GM18519 (cell line): ENCODE results near the gene WDR73.
A peak's percentile ranks its signal among the peaks of the same experiment; 100 is the strongest.

Source experiments
- ATAC-seq: cut with Tn5 transposase; IDR thresholded peaks from one replicate; pipeline ENCODE4 v1.9.1; 2021; ENCODE audit warnings: mild to moderate bottlenecking, moderate library complexity; ENCODE audit not compliant: unreplicated experiment, low FRiP score

The WDR73 gene

DNA sequence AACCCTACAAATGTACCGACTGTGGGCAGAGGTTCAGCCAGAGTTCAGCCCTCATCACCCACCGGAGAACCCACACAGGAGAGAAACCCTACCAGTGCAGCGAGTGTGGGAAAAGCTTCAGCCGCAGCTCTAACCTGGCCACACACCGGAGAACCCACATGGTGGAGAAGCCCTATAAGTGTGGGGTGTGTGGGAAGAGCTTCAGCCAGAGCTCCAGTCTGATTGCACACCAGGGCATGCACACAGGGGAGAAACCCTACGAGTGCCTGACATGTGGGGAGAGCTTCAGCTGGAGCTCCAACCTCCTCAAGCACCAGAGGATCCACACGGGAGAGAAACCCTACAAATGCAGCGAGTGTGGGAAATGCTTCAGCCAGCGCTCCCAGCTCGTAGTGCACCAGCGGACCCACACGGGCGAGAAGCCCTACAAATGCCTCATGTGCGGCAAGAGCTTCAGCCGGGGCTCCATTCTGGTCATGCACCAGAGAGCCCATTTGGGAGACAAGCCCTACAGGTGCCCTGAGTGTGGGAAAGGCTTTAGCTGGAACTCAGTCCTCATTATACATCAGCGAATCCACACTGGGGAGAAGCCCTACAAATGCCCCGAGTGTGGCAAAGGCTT lies 32.6 kb downstream of the WDR73 start:
- ATAC-seq: no peak

GRCh38 chr15:84620626-84621025 lies 33.5 kb downstream of the WDR73 start:
- ATAC-seq: no peak

- no peak for ATAC-seq
These were observed 37.8 kb downstream of the WDR73 start for GRCh38 chr15:84616235-84616634.

- no peak for ATAC-seq
These were observed 42.5 kb downstream of the WDR73 start for GRCh38 chr15:84611631-84612030.

GRCh38 chr15:84609818-84610525 lies 44.1 kb downstream of the WDR73 start:
- no peak for ATAC-seq

- no peak for ATAC-seq
These were observed 45.3 kb downstream of the WDR73 start for GRCh38 chr15:84608707-84609284.

DNA sequence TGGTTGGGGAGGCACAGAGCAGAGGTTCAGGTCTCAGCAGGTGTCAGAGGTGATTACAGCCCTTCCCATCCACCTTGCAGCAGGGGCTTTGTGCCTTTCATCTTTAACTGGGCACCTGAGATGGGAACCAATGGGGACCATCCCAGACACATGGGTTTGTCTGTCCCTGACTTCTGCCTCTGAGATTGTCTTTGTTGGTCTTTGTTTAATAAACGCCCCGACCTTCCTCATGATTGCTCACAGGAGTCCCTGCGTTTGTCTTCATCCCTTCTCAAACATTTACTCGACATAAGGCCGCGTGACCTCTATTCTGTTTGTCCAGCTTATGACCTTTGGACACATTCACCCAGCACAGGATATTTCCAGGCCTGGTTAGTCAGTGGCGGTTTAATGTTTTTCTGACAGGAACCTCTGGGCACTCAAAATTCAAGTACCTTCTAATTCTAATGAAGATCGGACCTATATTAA lies 47.4 kb downstream of the WDR73 start:
- no peak for ATAC-seq

DNA sequence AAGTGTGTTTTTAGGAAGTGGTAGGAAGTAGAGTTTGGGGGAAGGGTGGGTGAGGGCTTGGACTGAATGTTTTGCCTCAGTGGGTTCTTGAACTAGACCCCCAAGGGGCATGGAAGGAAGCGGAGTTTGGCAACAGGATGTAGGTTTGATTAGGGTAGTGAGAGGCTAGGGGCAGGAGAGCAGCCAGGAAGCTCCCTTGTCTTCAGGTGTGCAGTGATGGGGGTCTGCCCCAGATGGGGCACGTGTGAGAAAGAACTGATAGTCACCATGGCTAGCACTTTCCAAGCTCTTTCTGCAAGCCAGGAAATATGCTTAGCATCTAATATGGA lies 48.6 kb downstream of the WDR73 start:
- ATAC-seq: no peak

- ATAC-seq: no peak
These were observed 49.1 kb downstream of the WDR73 start for GRCh38 chr15:84604826-84605553.

DNA sequence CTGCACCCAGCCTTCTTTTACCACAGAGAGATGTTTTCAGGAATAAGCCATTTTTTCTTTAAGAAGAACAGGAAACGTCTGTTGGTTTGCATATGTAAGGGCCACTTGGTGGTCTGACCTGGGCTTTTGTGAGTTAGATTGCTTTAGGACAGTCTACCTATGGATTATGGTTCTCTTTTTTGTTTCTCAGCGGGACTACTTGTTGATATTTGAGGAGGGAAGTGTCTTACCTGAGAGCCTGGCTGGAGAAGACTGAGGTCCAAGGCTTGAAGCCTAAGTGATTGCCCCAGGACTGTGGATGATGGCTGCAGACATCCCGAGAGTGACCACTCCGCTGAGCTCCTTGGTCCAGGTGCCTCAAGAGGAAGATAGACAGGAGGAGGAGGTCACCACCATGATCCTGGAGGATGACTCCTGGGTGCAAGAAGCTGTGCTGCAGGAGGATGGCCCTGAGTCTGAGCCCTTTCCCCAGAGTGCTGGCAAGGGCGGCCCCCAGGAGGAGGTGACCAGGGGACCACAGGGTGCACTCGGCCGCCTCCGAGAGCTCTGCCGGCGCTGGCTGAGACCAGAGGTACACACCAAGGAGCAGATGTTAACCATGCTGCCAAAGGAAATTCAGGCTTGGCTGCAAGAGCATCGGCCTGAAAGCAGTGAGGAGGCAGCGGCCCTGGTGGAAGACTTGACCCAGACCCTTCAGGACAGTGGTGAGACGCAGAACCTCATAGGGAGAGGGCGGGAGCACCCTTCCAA lies 50.3 kb downstream of the WDR73 start:
- no peak for ATAC-seq

DNA sequence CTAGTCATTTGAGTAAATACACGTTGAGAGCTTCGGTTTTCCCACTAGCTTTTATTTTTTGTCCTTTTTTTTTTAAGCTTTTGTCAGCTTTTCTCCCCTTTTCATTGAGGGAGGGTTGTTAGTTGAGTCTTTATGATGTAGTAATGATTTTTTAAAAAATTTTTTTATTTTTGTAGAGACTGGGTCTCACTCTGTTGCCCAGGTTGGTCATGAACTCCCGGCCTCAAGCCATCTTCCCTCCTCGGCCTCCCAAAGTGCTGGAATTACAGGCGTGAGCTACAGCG lies 52.6 kb downstream of the WDR73 start:
- no peak for ATAC-seq

DNA sequence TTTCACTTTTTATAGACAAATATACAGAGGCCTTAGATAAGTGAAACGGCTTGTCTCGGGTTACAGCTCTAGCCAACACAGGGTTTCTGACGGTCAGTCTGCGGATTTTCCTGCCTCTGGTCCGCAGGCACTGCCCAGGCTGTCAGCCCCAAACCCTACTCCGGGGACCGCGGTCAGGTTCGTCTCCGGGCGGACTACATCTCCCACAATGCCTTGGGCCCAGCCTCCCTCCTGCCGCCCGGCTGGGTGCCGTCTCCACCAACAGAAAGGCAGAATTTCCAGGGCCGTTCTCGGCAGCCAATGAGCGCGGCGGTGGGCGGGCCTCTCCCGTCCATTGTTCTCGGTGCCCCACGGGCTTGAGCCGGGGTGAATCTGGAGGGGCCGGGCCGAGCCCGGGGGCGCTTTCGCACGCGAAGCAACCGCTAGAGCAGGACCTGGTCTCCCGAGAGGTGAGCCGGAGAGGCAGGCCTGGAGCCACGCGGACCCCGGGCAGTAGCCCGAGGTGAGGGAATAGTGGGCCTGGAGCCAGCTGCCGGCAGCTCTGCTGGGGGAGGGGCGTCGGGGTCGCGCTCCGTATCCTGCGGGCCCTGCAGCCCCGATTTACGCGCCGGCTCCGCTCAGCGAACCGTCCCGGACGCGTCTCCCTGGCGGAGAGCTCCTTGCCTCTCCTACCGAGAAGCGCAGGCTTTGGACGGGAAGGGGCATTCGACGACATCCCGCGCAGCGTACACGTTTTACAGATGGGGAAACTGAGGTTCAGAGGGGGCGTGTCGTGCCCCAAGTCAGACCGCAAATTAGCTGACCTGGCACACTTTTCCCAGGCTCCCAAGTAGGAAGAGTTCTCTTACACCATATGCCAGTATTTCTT lies 53.2 kb downstream of the WDR73 start, which contains the start of gene ZSCAN2:
TSS of gene ZSCAN2 (plus strand) at position 323 of the 868 bp plus-strand sequence. CDS start 2,919 bp downstream, outside the sequence.
- ATAC-seq: peak; percentile 86

GRCh38 chr15:84600331-84600686 lies 53.8 kb downstream of the WDR73 start:
- no peak for ATAC-seq

- no peak for ATAC-seq
These were observed 54.2 kb downstream of the WDR73 start for GRCh38 chr15:84599906-84600305.

- no peak for ATAC-seq
These were observed 55.1 kb downstream of the WDR73 start for GRCh38 chr15:84598993-84599392.

GRCh38 chr15:84598250-84598649 lies 55.8 kb downstream of the WDR73 start:
- ATAC-seq: peak; percentile 54

DNA sequence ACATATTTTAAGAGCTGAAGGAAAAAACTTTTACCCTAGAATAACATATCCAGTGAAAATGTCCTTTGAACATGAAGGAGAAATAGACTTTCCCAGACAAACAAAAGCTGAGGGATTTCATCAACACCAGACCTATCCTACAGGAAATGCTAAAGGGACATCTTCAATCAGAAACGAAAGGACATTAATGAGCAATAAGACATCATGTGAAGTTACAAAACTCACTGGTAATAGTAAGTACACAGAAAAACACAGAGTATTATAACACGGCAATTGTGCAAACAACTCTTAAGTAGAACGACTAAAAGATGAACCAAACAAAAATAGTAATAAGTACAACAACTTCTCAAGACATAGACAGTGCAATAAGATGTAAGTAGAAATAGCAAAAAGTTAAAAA lies 56.8 kb downstream of the WDR73 start:
- ATAC-seq: no peak

GRCh38 chr15:84595660-84596059 lies 58.4 kb downstream of the WDR73 start:
- ATAC-seq: no peak

DNA sequence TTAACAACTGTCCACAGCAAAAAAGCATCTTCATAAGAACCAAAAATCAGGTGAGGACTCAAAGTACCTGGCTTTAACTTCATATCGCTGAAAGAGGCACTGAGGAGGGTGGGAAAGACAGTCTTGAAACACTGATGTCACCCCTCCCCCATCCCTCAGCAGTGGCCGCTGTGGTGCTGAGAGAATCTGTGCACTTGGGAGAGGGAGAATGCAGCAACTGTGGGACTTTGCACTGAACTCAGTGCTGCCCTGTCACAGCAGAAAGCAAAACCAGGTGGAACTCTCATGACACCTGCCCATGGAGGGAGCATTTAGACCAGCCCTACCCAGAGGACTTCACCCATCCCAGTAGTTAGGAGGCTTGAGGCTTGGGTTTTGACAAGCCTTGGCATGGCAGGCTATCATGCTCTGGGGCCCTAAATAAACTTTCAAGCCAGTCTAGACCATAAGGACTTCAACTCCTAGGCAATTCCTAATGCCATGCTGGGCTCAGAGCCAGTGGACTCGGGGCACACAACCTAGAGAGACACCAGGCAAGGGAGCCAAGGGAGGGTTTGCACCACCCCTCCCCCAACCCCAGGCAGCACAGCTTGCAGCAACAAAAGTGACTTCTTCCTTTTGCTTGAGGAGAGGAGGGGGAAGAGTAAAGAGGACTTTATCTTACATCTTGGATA lies 59.3 kb downstream of the WDR73 start:
- no peak for ATAC-seq
